GM12892 (cell line): ENCODE data around the gene XPR1.

Experiments used
- DNase-seq: peaks from one replicate; pipeline ENCODE4 v3.0.0; 2011; ENCODE audit not compliant: insufficient read length
- FAIRE-seq: peaks from 2 replicates; lab custom pipeline; 2011; peaks lifted over from hg19 to GRCh38; lab: Jason Lieb, UNC
- POLR2A ChIP-seq: IDR thresholded peaks from 2 replicates; pipeline ENCODE4 v1.6.1; 2011; ENCODE audit warnings: low read depth, low read length, control low read depth
- POLR2AphosphoS5 ChIP-seq: IDR thresholded peaks from 2 replicates; pipeline ENCODE4 v1.6.1; 2011; ENCODE audit warnings: low read depth, low read length, control low read depth
- TAF1 ChIP-seq: IDR thresholded peaks from 2 replicates; pipeline ENCODE4 v1.6.1; 2011; ENCODE audit warnings: low read depth, mild to moderate bottlenecking, control low read depth, low read length, borderline replicate concordance

XPR1 gene

GRCh38 chr1:180928331-180929230 is 296.8 kb downstream of the XPR1 start:
- FAIRE-seq (no peak), DNase-seq (no peak)
- no peak for TF ChIP-seq POLR2A
- TF ChIP-seq TAF1 = no peak

GRCh38 chr1:180929389-180929788 is 297.6 kb downstream of the XPR1 start:
- FAIRE-seq = no peak

GRCh38 chr1:180930687-180931086 is 298.9 kb downstream of the XPR1 start:
- TF ChIP-seq POLR2AphosphoS5 (no peak), POLR2A (no peak), TAF1 (no peak)
- DNase-seq (no peak), FAIRE-seq (no peak)

More at GRCh38 chr1:180929389-180929788, 297.6 kb downstream of the XPR1 start:
- no peak for DNase-seq
- no peak for TF ChIP-seq POLR2AphosphoS5
- TF ChIP-seq TAF1 = no peak
- TF ChIP-seq POLR2A = no peak

DNA sequence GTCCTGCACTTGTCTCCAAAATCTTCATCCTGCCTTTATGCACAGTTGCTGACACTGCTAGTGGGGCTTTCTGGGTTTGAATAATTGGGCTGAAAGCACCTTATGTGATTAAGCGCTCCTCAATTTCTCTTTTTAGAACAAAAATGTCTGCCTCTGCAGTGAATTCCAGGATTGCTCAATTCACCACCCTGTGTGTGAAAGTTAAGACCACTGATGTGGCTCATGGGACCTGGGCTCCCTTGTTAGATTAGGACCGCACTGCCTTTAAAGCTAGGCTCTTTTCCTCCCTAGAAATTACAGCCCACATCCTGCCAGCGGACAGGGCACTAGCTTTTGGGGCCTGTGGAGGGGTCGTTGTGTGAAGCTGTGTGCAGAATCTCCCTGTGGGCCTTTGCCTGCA is 299.7 kb downstream of the XPR1 start:
- DNase-seq (no peak), FAIRE-seq (no peak)
- TF ChIP-seq TAF1 = no peak
- TF ChIP-seq POLR2AphosphoS5 = no peak
- no peak for TF ChIP-seq POLR2A

GRCh38 chr1:180932378-180932777 is 300.6 kb downstream of the XPR1 start:
- FAIRE-seq = no peak
- DNase-seq = no peak

GRCh38 chr1:180933141-180933540 is 301.3 kb downstream of the XPR1 start:
- TF ChIP-seq POLR2A (no peak), POLR2AphosphoS5 (no peak), TAF1 (no peak)
- FAIRE-seq (no peak), DNase-seq (no peak)

More at GRCh38 chr1:180932378-180932777, 300.6 kb downstream of the XPR1 start:
- TF ChIP-seq POLR2A = no peak
- no peak for TF ChIP-seq POLR2AphosphoS5
- no peak for TF ChIP-seq TAF1

GRCh38 chr1:180934563-180934962 is 302.7 kb downstream of the XPR1 start:
- FAIRE-seq (no peak), DNase-seq (no peak)
- TF ChIP-seq POLR2A (no peak), POLR2AphosphoS5 (no peak)

DNA sequence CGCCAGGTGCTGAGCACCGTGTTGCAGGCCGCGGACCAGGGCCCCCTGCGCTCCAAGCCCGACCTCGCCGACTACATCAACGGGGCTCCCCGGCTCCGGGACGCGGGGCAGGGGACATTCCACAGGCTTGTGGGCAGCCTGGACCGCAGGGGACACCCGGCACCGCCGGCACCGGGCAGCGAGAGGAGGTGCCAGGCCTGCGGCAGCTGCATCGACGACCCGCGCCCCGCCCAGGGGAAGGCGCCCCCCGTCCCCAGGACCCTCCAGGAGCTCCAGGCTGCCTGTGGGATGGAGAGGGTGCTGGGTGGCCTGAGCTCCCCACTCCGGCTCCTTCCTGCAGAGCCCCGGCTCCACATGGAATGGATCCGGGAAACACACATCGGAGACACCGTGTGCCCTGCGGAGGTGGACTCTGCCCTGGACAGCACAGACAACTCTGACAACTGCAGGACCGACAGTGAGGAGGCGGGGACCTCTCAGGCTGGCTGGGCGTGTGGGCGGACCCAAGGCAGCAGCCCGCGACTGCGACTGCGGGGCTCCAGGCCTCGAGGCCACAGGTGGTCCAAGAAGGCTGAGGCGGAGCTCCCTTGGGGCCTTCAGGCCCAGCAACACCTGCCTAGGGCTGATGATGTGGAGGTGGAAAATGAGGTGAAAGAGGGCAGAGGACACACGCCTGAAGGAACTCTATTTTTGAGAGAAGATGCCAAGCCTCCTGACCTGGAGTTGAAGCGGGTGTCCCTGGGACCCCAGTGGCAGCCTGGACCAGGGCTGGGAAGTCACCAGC is 303.7 kb downstream of the XPR1 start:
- TF ChIP-seq TAF1 (no peak), POLR2A (no peak), POLR2AphosphoS5 (no peak)
- DNase-seq = peak; percentile 60
- no peak for FAIRE-seq

DNA sequence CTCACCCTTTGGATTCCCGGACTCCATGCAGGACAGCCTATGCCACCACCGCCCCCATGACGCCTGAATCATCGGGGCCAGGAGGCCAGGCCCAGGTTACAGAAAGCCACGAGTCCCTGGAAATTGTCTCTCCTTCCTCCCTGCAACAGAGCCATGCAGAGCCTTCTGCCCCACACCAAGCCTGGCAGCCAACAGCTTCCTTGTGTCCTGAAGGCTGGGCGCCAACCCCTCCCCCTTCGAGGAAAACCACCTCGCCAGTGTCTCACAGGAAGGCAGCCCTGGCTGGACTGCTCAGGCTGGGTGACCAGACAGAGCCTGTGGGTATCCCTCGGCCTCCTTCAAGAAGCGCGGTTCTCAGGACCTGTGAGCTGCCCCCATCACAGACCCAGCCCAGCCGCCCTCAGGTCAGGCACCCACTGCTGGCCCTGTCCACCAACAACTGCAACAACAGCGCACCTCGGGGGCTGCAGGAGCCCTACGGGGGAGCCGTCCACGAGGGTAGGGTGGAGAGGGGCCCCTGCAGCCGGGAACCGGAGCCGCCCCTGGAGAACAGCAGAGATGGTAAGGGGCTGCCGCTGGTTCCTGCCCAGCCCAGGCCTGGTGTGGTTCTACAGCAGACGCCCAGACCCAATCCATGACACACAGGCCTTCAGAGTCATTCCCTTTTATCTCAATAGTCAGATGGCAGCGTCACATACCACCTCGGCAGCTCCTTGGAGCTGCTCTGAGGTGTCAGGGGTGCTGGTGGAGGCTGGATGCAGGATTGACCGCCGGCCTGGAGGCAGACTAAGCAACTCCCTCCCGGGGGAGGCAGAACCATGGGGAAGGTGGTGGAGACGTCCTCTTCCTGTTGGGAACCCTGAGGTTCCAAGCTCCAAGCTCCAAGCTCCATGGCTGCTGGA is 304.5 kb downstream of the XPR1 start:
- no peak for FAIRE-seq
- TF ChIP-seq TAF1 (no peak), POLR2A (no peak), POLR2AphosphoS5 (no peak)

DNA sequence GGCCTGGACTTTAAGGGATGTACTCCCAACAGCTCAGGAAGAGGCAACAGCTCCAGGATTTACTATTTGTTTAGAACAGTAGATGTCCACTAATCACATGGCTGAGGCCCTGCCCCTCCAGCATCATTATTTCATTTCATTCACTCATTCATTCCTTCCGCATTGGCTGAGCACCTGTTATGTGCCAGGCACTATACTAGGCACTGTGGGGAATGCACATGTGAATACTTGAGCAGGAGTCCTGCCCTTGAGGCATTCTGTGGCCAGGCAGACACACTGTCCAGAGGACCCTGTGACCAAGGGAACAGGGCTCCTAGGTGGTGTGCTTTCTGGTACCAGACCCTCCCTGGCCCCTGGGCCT is 305.2 kb downstream of the XPR1 start:
- no peak for FAIRE-seq
- TF ChIP-seq POLR2AphosphoS5 (no peak), POLR2A (no peak), TAF1 (no peak)

More for the DNA sequence above, 304.5 kb downstream of the XPR1 start:
- no peak for DNase-seq

GRCh38 chr1:180937624-180938225 is 305.9 kb downstream of the XPR1 start:
- no peak for TF ChIP-seq POLR2AphosphoS5
- no peak for TF ChIP-seq POLR2A
- TF ChIP-seq TAF1 = no peak
- FAIRE-seq (no peak), DNase-seq (no peak)

More for the DNA sequence above, 305.2 kb downstream of the XPR1 start:
- DNase-seq = no peak
